Esophagus muscularis mucosa (tissue), 3 donors: ENCODE results near the gene PLEKHA7.

Experiments used
- CTCF ChIP-seq, 3 experiments: fragments of 200-600 bp in 2 of 3; fragments of 450-650 bp in 1 of 3; sonication (generic) in 2 of 3; IDR thresholded peaks; one replicate each; pipeline ENCODE4 v1.5.1; 2017 to 2019; ENCODE audit warnings: antibody characterized with exemption in 3 of 3, mild to moderate bottlenecking in 2 of 3, moderate library complexity in 1 of 3
- POLR2A ChIP-seq: fragments of 450-650 bp; IDR thresholded peaks from one replicate; pipeline ENCODE4 v1.6.1; 2017; ENCODE audit warnings: antibody characterized with exemption, moderate library complexity, mild to moderate bottlenecking, low read depth
- POLR2AphosphoS5 ChIP-seq, 2 donors: sonication (generic); formaldehyde crosslinking; IDR thresholded peaks; one replicate each; pipeline ENCODE4 v1.6.1; 2017; ENCODE audit warnings: antibody characterized with exemption in 2 of 2

GRCh38 chr11:16844268-16844771 is 169.9 kb downstream of the PLEKHA7 start:
- TF ChIP-seq POLR2A: no peak
- TF ChIP-seq CTCF (IDR thresholded peaks at IDR 0.05): no peak
- no peak for TF ChIP-seq POLR2AphosphoS5 (IDR thresholded peaks at IDR 0.05)
